Tibial artery (tissue), 4 donors: ENCODE measurements around the gene RCOR1.

Source experiments
- DNase-seq, 2 donors: peaks; one replicate each; pipeline ENCODE4 v3.0.0-alpha.2; 2019
- H3K27ac ChIP-seq, 2 donors: fragments of 200-600 bp; sonication (generic) in 1 of 2; 1 replicate in 1 of 2; 2 replicates in 1 of 2; pipeline ENCODE4 v1.5.1; 2018 to 2019; ENCODE audit warnings: mild to moderate bottlenecking in 1 of 2
- H3K27me3 ChIP-seq, 2 donors: fragments of 200-600 bp; sonication (generic) in 1 of 2; one replicate each; pipeline versions ENCODE4 v1.5.1 to v1.6.0; 2016 to 2019
- H3K36me3 ChIP-seq, 3 donors: fragments of 200-600 bp; sonication (generic) in 2 of 3; one replicate each; pipeline ENCODE4 v1.5.1; 2016 to 2019; ENCODE audit warnings: mild to moderate bottlenecking in 2 of 3
- H3K4me1 ChIP-seq, 4 donors: fragments of 200-600 bp; sonication (generic) in 2 of 4; 1 replicate in 3 of 4; 2 replicates in 1 of 4; pipeline ENCODE4 v1.5.1; 2016 to 2019
- H3K4me3 ChIP-seq, 2 donors: fragments of 200-600 bp; sonication (generic) in 1 of 2; 1 replicate in 1 of 2; 2 replicates in 1 of 2; pipeline ENCODE4 v1.5.1; 2018 to 2019; ENCODE audit warnings: mild to moderate bottlenecking in 2 of 2
- H3K9me3 ChIP-seq, 3 donors: fragments of 200-600 bp; sonication (generic) in 1 of 3; one replicate each; pipeline ENCODE4 v1.5.1; 2016 to 2019
- CTCF ChIP-seq, 2 experiments: fragments of 200-600 bp in 1 of 2; fragments of 450-650 bp in 1 of 2; IDR thresholded peaks; one replicate each; pipeline ENCODE4 v1.5.1; 2017 to 2019; ENCODE audit warnings: antibody characterized with exemption in 2 of 2, mild to moderate bottlenecking in 1 of 2, moderate library complexity in 1 of 2
- intact Hi-C: fragments of 100-400 bp; cut with DNase I; formaldehyde crosslinking; loops from one replicate; pipeline ENCODE4 v1.15.0; 2023; ENCODE audit warnings: low total_unique reads

RCOR1 gene

GRCh38 chr14:102771144-102771543 lies 178.7 kb downstream of the RCOR1 start:
- H3K4me3 ChIP-seq, result no peak overlapping the region
- intact Hi-C loops, result loop anchor here (10.0 kb wide), 1 partner anchor 246 kb away; no protein-coding TSS in a partner anchor

DNA sequence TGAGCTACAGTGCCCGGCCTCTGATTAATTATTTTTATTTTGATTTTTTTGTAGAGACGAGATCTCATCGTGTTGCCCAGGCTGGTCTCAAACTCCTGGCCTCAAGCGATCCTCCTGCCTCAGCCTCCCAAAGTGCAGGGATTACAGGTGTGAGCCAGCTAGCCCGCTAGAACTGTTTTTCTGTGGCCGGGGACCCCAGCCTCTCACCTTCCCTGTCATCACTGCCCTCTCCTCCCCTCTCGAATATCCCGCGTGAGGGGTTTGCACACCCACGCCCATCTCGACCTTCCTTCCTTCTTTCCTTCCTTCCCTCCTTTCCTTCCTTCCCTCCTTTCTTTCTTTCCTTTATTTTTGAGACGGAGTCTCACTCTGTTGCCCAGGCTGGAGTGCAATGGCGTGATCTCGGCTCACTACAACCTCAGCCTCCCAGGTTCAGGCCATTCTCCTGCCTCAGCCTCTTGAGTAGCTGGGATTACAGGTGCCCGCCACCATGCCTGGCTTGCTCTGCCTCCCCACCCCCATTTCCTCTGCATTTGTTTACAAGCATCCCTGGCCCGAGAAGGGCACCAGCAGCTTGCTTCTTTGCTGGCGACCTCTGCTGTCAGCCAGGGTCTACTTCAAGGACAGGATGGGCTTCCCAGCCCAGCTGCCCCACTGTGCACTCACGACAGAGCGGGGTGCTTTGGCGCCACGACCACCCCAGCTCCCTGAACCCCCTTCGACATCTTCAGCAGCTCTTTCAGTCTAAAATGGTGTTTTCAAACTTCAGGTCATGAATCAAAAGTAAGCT lies 180.5 kb downstream of the RCOR1 start:
- no peaks in the 10 kb centered on the region for H3K36me3 ChIP-seq
- DNase-seq, result no peak
- no peaks in the 10 kb centered on the region for H3K9me3 ChIP-seq
- peaks cover 0 to 1% (median 0%) of the 10 kb centered on the region in 4 donors for H3K4me1 ChIP-seq
- intact Hi-C loops, result loop anchor here (10.0 kb wide), 1 partner anchor 248 kb away; no protein-coding TSS in a partner anchor
- H3K27ac ChIP-seq, result no peak overlapping the region
- no peak for TF ChIP-seq CTCF (IDR thresholded peaks at IDR 0.05)
- no peaks in the 10 kb centered on the region for H3K27me3 ChIP-seq
- H3K4me3 ChIP-seq, result no peak overlapping the region

More at GRCh38 chr14:102771144-102771543, 178.7 kb downstream of the RCOR1 start:
- no peak for DNase-seq
- TF ChIP-seq CTCF (IDR thresholded peaks at IDR 0.05), result no peak
- H3K27me3 ChIP-seq, result no peaks in the 10 kb centered on the region
- no peaks in the 10 kb centered on the region for H3K9me3 ChIP-seq
- H3K27ac ChIP-seq, result no peak overlapping the region
- no peaks in the 10 kb centered on the region for H3K36me3 ChIP-seq
- H3K4me1 ChIP-seq, result no peaks in the 10 kb centered on the region

DNA sequence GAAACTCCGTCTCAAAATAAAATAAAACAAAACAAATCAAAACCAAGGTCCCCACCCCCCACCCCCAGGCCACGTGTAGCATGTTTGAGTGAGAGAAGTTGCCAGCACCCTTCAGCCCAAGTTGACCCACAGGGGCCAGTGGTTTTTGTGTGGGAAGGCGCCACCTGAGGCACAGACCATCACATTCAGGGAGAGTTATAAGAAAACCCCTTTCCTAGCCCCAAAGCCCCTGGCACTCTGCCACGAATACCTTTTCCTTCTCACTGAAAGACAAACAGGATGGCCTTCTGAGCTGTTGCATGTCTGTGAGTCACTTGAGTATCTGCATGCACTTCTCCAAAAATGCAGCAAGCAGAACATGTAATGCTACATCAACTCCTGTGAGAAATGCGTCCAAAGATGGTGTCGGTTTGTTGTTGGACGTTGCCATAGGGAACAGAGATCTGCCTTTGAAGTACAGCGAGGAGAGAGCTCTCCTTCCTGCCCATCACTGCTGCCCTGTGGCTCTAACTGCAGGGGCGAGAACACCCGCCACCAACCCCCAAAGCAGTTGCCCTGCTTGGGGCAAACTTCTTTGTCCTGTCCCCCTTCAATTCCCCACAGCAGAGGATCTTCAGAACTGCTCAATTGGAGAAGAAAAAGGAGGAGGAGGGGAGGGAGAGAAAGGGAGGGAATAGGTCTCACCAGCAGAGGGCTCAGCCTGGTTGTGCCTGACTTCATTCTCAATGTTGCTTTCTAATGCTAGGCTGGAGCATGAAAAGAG lies 182.1 kb downstream of the RCOR1 start:
- TF ChIP-seq CTCF (IDR thresholded peaks at IDR 0.05), result peak; percentile 54 to 67
- H3K27ac ChIP-seq, result peak overlapping the region in 1 of 2 donors; percentile 73
- peak in 1 of 2 donors; percentile 40 for DNase-seq
- H3K9me3 ChIP-seq, result no peaks in the 10 kb centered on the region
- H3K4me3 ChIP-seq, result no peak overlapping the region
- H3K36me3 ChIP-seq, result no peaks in the 10 kb centered on the region
- intact Hi-C loops, result loop anchor here (10.0 kb wide), 1 partner anchor 250 kb away; no protein-coding TSS in a partner anchor
- H3K4me1 ChIP-seq, result peaks cover 0 to 12% (median 8%) of the 10 kb centered on the region in 4 donors
- H3K27me3 ChIP-seq, result no peaks in the 10 kb centered on the region

DNA sequence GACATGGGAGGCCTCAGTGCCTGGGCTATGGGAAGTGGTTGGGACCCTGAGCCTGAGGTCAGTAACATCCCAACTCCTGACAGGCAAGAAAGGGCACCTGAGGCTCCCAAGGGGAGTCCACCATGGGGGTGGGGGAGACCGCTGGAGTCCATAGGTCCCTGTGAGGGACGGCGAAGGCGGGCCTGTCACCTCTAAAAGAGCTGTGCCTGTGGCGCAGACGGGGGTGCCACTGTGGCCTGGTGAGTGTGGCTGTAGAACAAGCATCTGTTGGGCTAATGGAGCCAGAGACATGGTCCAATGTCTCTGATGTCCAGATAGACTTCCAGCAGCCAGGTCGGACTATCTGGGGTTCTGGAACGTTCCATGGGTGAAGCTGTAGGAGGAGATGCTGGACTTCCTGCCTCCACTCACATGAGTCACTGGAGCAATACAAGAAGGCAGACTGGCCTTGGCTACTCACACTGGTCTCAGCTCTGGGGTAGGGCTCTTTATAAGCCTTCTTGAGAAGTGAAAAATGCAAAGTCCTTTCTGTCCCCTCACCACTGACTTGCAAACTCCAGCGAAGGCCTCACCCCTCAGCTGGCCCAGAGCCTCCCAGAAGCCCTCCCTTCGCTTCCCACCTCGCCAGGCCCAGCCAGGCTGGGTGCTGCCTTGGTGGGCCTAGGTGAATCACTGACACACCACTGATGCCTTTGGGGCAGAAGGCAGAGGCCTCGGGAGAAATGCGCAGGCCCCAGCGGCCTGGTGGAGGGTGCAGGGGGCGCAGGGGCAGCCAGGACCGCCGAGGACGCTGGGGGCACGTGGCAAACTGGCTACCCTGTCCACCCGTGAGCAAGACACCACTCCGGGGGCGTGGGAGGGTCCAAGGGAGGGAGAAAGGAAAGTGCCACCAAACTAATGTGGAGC lies 183.7 kb downstream of the RCOR1 start:
- no peak for TF ChIP-seq CTCF (IDR thresholded peaks at IDR 0.05)
- peak in 1 of 2 donors; percentile 45 for DNase-seq
- H3K27ac ChIP-seq, result peak overlapping the region; percentile 73 to 74
- intact Hi-C loops, result loop anchor here (10.0 kb wide), 1 partner anchor 251 kb away; no protein-coding TSS in a partner anchor
- no peaks in the 10 kb centered on the region for H3K9me3 ChIP-seq
- no peaks in the 10 kb centered on the region for H3K36me3 ChIP-seq
- H3K27me3 ChIP-seq, result no peaks in the 10 kb centered on the region
- peak overlapping the region in 1 of 2 donors; percentile 50 for H3K4me3 ChIP-seq
- H3K4me1 ChIP-seq, result peaks cover 0 to 15% (median 9%) of the 10 kb centered on the region in 4 donors
